HG03521 (cell line): ENCODE results near the gene BRWD1.
"Not testable (repeated sequence)": the region's sequence is repeated elsewhere in the genome, so short reads cannot be mapped to it uniquely, and the experiment has no call there.

Experiments
- ATAC-seq: cut with Tn5 transposase; IDR thresholded peaks from one replicate; pipeline ENCODE4 v1.9.1; 2021; ENCODE audit warnings: mild to moderate bottlenecking, moderate library complexity; ENCODE audit not compliant: unreplicated experiment

Gene BRWD1

GRCh38 chr21:39176271-39176709 is 137.1 kb downstream of the BRWD1 start:
- no peak for ATAC-seq

DNA sequence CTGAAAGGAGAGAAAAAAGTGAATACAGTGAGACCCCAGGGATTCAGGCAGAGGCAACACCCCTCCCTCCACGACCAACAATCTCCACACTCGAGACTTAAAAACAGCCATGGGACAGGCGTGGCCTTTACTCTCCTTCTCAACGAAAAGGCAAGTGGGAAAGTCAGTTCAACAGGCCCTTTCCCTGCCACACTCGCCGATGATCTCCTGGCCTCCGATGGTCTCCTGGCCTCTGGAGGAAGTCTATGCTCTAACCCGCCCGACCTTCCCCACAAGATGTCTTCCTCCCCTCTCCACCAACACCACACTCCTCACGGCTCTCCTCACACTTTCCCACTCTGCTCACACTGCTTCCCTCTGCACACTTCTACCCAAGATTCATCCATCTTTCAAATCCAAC is 137.8 kb downstream of the BRWD1 start:
- no peak for ATAC-seq

DNA sequence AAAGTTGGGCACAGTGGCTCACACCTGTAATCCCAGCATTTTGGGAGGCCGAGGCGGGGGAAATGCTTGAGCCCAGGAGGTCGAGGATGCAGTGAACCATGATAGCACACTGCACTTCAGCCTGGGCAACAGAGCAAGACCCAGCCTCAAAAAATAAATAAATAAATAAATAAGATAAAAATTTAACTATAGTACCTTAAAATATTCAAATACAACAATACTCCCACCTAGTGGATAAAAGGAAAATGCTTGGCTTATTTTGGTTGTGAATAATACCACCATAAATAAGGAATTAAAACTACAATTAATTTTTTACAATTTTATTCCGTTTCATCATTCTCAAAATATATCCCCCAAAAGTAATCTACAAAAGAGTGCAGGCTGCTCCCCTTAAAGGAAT is 138.3 kb downstream of the BRWD1 start:
- ATAC-seq = no peak

DNA sequence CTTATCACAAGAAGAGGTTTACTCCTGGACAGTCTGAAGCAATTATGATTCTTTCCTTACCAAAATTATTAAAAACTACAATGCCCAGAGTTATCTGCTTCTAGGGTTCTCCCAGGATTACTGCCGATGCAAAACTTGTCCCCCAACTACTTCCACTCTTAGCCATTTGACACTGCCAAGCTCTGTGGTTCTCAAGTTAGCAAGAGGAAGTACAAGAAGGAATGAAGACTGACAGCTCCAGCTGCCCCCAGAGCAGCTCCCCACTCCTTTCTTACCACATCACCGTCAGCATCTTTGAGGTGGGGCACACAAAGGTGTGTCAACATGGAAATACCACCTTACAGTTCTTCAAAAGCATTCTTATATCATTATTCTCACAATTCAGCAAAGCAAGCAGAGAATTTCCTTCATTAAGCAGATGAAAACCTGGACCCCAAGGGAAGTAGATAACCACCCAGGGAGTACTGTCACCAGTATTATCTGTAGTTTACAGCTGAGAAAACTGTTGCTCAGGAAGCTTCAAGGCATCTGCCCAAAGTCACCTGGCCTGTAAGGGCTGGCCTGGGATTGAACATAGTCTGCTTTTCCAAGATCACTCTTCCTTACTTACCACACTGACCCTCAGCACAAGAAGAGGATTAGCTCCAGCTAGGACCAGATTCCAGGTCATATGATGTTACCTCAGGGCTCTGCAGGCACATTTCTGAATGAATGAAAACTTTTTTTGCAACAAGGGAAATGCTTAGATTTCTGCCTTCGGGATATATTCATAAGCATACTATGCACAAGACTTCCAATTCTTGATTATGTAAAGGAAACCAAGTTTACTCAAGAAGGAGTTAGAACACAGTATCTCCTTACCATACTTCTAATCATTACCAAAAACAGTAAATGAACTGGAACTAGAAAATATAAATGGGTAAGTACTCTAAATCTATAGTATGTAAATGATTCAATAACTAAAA is 139.4 kb downstream of the BRWD1 start:
- ATAC-seq = no peak

GRCh38 chr21:39169906-39170305 is 143.5 kb downstream of the BRWD1 start:
- no peak for ATAC-seq

DNA sequence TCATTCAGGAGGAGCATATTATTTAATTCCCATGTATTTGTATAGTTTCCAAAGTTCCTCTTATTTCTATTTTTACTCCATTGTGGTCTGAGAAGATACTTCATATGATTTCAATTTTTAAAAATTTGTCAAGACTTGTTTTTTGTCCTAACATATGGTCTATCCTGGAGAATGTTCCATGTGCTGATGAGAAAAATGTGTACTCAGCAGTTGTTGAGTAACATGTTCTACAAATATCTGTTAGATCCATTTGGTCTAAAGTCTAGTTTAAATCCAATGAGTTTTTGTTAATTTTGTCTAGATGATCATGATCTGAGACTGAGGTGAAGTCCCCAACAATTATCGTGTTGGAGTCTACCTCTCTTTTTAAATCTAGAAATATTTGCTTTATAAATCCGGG is 144.6 kb downstream of the BRWD1 start:
- no peak for ATAC-seq

- ATAC-seq = no peak
These were observed 148.9 kb downstream of the BRWD1 start for GRCh38 chr21:39164523-39164922.

DNA sequence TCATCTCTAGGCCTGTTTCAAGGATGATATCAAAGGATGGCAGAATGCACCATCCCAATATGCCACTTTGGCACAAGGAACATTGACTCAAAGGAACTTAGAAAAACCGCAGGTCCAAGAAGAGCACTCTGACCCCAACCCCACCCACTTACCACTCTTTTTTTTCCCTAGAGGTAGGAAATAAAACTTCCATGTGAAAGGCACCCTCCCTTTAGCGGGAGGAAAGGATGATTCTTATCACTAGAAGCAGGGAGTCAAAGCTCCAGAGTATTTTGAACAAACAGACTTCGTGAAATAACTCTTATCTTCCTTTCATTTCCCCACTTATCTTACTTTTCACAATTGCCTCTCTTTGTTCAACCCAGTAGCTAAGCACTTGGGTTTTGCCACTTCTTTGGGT is 152.4 kb downstream of the BRWD1 start:
- ATAC-seq = no peak

GRCh38 chr21:39159342-39160063 is 153.9 kb downstream of the BRWD1 start:
- ATAC-seq = no peak

GRCh38 chr21:39157241-39157640 is 156.2 kb downstream of the BRWD1 start:
- not testable (repeated sequence) for ATAC-seq

GRCh38 chr21:39156024-39156423 is 157.4 kb downstream of the BRWD1 start:
- no peak for ATAC-seq

GRCh38 chr21:39155578-39155977 is 157.9 kb downstream of the BRWD1 start:
- no peak for ATAC-seq

GRCh38 chr21:39153842-39154241 is 159.6 kb downstream of the BRWD1 start:
- no peak for ATAC-seq

DNA sequence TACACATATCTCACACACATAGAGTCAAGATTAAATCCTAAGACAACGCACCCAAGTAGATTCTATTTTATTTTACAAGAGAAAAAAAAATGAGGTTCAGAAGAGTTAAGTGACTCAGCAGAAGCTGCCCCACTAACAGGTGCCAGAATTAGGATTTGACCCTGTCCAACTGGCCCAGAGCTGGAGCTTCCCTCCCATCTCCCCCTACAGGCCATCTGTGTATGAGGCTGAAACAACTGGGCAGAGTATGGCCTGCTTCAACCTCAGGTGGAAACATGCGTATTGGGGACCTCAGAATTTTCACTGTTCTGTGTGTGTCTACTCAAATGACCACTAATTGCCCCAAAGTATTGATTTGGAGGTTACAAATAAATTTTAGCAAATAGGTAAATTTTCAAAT is 160.1 kb downstream of the BRWD1 start:
- ATAC-seq = no peak

DNA sequence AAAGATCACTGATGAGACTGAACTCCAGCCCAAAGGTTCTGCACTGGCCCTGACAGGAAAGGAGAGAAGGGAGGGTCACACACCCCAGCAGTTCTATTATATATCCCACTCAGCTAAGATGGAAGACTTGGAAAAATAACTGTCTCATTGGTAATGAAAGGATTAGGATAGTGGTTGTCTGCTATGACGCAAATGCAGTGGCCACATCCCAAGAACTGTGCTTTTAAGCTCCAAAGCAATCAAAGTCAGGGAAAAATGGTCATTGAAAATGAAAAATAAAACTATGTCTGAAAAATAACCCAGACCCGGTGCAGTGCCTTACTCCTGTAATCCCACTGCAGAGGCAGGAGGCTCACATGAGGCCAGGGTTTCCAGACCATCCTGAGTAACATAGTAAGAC is 161.2 kb downstream of the BRWD1 start:
- ATAC-seq = no peak

DNA sequence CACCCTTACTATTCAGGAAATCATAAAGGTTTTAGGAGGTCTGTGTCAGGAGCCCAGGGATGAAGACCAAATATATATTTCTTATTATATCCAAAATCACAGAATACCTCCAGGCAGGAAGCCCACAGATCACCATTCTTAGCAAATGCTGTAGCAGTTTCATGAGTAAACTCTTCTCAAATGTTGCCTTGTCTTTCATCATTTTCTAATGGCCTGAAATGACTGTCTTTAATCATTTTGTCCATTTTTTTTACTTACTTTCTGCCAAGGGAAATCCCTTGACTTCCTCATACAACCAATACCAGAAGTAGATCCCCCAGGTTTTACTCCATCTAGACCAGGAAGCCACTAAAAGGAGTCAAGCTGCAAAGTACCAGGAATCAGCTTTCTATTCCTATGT is 162.6 kb downstream of the BRWD1 start:
- ATAC-seq = no peak

DNA sequence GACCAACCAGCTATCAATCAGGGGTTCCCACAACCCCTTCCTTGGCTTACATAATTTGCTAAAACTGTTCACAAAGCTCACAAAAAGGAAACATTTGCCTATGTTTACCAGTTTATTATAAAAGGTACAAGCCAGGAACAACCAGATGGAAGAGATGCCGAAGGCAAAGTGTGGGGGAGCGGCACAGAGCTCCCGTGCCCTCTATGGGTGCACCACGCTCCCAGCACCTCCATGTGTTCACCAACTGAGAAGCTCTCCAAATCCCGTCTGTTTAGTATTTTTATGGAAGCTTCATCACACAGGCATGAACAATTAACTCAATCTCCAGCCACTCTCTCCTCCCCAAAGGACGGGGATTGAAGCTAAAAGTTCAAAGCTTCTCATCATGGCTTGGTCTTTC is 163.1 kb downstream of the BRWD1 start:
- ATAC-seq = no peak

DNA sequence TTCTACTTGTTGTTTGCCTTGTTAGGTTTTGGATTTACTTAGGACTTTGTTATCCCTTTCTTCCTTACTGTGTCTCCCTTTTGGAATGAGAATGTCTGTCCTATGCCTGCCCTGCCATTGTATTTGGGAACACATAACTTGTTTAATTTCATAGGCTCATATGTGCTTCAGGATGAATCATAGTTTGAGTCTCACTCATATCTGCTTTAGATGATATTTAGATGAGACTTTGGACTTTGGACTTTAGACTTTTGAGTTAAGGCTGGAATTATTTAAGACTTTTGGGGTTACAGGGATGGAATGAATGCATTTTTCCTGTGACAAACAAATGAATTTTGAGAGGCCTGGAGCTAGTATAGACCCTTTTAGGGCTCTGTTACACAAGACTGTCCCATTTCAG is 163.6 kb downstream of the BRWD1 start:
- ATAC-seq = no peak

- ATAC-seq = no peak
These were observed 164.5 kb downstream of the BRWD1 start for GRCh38 chr21:39148975-39149374.

DNA sequence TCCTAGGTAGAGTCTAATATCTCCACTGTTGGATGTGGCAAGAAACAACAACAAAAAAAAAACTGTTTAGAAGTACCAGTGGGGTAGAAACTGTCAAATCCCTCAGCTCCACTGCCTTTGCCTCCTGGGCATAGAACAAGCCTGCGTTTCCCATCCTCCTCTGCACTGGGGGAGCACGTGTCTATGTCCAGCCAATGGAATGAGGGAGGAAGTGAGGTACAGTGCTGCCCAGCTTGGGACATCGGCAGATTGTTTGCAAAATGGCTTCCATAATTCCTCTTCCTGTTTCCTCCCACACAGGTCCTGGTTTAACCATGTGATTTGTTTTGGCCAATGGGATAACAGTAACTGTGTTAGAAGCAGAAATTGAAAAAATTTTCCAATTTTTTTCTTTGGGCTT is 169.2 kb downstream of the BRWD1 start:
- no peak for ATAC-seq

DNA sequence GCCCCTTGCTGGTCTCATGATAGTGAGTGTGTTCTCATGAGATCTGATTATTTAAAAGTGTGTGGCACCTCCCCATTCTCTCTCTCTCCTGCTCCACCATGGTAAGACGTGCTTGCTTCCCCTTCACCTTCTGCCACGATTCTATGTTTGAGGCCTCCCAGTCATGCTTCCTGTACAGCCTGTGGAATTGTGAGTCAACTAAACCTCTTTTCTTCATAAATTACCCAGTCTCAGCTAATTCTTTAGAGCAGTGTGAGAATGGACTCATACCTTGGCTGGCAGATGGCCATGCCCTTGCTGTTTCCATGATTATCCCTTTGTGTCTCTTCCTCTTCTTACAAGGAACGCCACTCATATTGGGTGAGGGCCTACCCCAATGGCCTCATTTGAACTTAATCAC is 170.5 kb downstream of the BRWD1 start:
- no peak for ATAC-seq

GRCh38 chr21:39141502-39141901 is 171.9 kb downstream of the BRWD1 start:
- ATAC-seq = no peak
